Posterior cingulate gyrus (tissue), 11 donors: ENCODE results near the gene BDNF.

ENCODE experiments used
- DNase-seq, 10 donors: peaks; one replicate each; pipeline versions ENCODE4 v3.0.0 to v3.0.0-alpha.2; 2020 to 2021; ENCODE audit warnings: mixed read lengths in 3 of 10
- intact Hi-C: fragments of 100-400 bp; cut with DNase I; formaldehyde crosslinking; loops from one replicate; pipeline ENCODE4 v1.15.1; 2023

The BDNF gene

GRCh38 chr11:27707676-27708075 lies 7.4 kb upstream of the BDNF start:
- intact Hi-C loops = no loop called here
- no peak for DNase-seq

- intact Hi-C loops = no loop called here
- DNase-seq = no peak
Observed at GRCh38 chr11:27705873-27706820, 5.9 kb upstream of the BDNF start.

DNA sequence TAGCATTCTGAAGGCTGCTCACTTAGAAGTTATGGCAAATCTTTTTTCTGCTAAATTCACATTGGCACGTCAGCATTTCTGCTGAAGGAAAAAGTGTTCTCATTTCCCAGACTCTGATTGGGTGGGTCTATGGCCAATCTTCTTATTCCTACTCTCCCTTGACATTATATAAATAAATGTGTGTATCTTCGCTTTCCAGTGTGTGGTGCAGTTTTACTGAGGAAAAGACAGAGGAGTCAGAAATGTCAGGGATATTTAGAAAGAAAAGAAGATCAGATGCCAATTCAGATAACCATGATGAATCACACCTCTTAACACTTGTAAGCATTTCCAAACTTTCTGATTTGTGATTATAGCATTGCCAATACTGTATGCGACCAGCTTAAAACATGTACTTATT lies 3.2 kb upstream of the BDNF start:
- intact Hi-C loops = no loop called here
- DNase-seq = no peak

DNA sequence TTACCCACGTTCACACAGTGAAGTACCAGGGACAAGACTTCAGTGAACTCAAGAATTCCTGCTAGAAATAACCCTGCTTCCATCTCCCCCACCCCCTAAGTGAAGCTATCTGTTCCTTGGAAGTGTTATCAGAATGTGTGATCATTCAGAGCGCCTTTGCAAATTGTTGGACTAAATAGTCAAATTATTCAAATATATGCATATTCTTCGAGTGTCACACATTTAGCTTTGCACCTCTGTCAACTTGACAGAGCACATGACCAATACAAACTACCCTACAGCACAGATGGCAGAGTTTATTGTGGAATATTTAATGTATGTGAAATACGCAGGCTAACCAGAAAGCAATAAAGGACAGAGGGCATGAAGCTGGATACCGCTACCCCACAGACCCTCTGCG lies 2.6 kb upstream of the BDNF start:
- intact Hi-C loops = no loop called here
- no peak for DNase-seq

DNA sequence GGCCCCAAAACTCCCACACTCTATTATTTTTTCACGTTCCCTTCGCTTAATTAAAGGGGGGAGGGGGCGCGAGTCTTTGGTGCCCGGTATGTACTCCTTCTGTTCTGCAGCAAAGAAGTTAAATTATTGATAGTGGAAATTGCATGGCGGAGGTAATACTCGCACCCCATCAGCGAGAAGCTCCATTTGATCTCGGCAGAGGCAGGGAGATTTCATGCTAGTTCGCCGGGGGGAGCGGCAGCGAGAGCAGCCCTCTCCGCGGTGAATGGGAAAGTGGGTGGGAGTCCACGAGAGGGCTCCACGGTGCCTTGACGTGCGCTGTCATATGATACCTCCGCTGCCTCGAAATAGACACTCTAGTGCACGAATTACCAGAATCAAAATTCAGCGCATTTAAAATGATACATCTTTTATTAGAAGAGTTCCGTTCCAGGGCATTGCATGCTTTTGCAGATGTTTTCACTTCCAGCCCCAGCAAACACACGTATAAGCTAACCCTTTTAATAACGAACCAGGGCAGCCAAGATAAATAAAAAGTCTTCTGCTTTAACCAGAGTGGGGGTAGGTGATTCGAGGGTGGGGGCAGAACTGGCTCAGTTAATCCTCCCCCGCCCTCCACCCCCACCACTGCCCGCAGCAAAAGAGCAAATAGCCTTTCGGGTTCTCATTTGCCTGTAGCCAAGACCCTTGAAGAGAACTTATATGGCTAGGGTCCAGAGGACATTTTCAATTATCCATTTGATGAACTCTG lies 1.3 kb upstream of the BDNF start:
- DNase-seq = peak in 9 of 10 donors; percentile 14 to 90 (median 46)
- intact Hi-C loops = no loop called here

GRCh38 chr11:27699926-27700350 lies 317 bp downstream of the BDNF start:
- intact Hi-C loops = loop anchor here (1.0 to 10.0 kb wide), 4 partner anchors 405 to 1629 kb away; partner anchors contain the start of genes KIF18A and METTL15
- DNase-seq = peak in 1 of 10 donors; percentile 85

DNA sequence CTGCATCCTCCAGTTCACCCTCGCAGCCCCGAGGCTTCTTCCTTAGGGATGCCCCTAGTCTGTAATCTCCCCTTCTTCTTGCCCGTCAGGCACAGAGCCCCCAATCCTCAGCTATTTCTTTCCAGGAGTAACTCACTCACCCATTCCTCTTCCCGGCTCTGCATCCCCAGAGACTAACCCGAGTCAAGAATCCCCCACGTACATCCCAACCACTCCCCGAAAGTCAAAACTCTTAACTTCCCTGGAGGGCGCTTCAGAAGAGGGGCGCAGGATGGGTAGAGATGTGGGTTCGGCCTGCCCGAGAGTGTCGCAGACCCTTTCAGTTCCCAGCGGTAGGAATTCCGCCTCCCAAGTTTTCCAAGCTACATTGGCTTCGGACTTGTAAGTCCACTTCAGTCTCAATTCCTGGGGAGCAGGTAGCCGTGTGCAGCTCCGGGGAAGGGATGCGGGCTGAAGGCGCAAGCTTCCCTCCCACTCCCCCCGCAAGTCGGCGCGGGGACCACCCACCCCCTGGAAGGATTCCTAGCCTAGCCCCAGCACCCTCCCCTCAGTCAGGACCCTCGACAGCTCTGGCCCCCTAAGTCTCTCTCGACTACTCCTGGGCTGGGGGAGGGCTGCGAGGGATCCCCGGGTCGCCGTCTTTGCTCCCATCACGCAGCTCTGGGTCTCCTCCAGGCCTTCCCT lies 871 bp downstream of the BDNF start:
- peak in 2 of 10 donors; percentile 78 to 81 for DNase-seq
- intact Hi-C loops = loop anchor here (1.0 to 10.0 kb wide), 4 partner anchors 405 to 1629 kb away; partner anchors contain the start of genes KIF18A and METTL15

DNA sequence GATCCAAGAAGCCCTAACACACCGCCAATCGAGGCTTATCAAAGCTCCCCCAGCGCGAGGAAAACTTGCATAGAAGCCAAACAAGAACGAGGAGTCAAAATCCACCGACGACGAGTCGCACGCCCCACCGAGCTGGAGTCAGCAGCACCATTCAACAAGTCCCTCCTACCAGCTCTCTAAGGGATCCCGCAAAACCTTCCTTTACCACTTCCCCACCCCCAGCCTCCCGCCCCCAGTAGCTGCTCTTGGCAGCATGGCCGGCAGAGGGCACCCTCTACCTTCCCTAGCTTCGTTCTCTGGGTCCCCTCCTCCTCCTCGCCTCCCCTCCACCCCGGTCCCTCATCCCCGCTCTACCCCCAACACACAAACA lies 1.4 kb downstream of the BDNF start:
- DNase-seq = peak in 9 of 10 donors; percentile 62 to 95 (median 78)
- intact Hi-C loops = loop anchor here (1.0 to 10.0 kb wide), 4 partner anchors 406 to 1630 kb away; partner anchors contain the start of genes KIF18A and METTL15

- intact Hi-C loops = loop anchor here (2.0 to 10.0 kb wide), 3 partner anchors 407 to 1631 kb away; partner anchors contain the start of genes KIF18A and METTL15
Observed at GRCh38 chr11:27697679-27698275, 2.5 kb downstream of the BDNF start.

GRCh38 chr11:27696961-27697360 lies 3.3 kb downstream of the BDNF start:
- intact Hi-C loops = loop anchor here (5.0 to 10.0 kb wide), 2 partner anchors 408 to 1000 kb away; partner anchors contain the start of genes KIF18A and METTL15
- no peak for DNase-seq

More at GRCh38 chr11:27697679-27698275, 2.5 kb downstream of the BDNF start:
- DNase-seq = no peak

DNA sequence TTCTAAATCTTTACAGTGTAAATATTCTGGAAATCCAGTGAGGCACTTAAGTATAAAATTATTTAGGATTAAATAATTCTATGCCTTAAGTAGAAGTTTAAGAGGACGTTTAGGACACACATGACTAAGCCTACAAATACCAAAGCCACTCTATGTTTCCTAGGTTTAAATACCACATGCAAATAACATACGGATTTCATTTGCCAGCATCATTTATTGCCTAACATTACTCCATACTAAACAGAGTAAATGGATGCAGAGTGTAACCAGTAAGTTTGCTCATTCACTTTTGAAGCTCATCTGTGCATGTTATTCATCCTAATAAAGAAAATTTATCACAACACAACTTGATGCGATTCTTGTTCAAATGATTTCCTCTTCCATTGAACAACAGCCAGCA lies 4.1 kb downstream of the BDNF start:
- DNase-seq = no peak
- intact Hi-C loops = loop anchor here (5.0 to 10.0 kb wide), 2 partner anchors 409 to 1001 kb away; partner anchors contain the start of genes KIF18A and METTL15

- no peak for DNase-seq
- intact Hi-C loops = loop anchor here (5.0 to 10.0 kb wide), 2 partner anchors 410 to 1002 kb away; partner anchors contain the start of genes KIF18A and METTL15
Observed at GRCh38 chr11:27694992-27695391, 5.3 kb downstream of the BDNF start.

DNA sequence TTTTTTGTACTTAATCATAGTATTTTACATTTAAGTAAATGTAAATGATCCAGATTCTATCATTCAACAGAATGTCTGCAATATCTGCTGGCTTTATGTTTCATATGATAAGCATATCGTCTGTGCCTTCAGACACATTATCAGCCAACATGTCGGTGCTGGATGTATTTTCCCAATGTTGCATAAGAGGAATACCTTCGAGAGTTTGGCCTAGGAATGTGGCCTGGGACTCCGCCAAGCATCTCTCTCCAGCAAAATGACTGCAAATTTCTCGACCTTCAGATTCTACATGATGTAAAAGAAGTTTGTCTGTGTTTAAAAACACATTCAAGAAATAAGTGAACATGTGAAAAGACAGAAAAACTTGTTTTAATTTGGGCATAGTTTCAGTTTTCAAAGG lies 6.9 kb downstream of the BDNF start:
- DNase-seq = no peak
- intact Hi-C loops = loop anchor here (10.0 kb wide), 1 partner anchor 411 kb away; the partner anchor contains the start of genes KIF18A and METTL15

DNA sequence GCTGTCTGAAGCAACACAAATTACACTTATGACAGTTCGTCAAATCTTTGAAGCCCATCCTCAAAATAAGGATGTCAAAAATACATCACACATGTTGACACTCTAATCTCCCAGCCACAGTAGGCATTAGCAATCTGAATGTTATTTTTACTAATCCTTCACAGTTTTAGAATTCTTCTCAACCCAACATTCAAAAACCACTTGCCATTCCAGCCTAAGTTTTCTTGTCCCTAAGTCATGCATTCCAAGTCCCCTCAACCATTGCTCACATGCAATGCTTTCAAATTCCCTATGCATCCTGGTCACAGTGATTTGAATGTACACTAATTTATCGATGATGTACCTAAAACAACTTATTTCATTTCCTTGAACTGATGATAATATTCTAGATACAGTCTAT lies 7.5 kb downstream of the BDNF start:
- intact Hi-C loops = loop anchor here (10.0 kb wide), 1 partner anchor 412 kb away; the partner anchor contains the start of genes KIF18A and METTL15
- DNase-seq = no peak

DNA sequence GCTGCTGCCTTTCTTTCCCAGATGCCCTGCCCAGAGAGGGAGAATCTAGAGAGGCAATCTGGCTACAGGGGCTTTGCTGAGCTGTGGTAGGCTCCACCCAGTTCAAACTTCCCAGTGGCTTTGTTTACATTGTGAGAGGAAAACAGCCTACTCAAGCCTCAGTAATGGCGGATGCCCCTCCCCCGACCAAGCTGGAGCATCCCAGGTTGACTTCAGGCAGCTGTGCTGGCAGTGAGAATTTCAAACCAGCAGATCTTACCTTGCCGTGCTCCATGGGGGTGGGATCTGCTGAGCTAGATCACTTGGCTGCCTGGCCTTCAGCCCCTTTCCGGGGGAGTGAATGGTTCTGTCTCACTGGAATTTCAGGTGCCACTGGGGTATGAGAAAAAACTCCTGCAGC lies 12.2 kb downstream of the BDNF start:
- intact Hi-C loops = no loop called here

GRCh38 chr11:27681664-27682063 lies 18.6 kb downstream of the BDNF start:
- intact Hi-C loops = no loop called here
- no peak for DNase-seq

More for the DNA sequence above, 12.2 kb downstream of the BDNF start:
- peak in 1 of 10 donors; percentile 69 for DNase-seq

DNA sequence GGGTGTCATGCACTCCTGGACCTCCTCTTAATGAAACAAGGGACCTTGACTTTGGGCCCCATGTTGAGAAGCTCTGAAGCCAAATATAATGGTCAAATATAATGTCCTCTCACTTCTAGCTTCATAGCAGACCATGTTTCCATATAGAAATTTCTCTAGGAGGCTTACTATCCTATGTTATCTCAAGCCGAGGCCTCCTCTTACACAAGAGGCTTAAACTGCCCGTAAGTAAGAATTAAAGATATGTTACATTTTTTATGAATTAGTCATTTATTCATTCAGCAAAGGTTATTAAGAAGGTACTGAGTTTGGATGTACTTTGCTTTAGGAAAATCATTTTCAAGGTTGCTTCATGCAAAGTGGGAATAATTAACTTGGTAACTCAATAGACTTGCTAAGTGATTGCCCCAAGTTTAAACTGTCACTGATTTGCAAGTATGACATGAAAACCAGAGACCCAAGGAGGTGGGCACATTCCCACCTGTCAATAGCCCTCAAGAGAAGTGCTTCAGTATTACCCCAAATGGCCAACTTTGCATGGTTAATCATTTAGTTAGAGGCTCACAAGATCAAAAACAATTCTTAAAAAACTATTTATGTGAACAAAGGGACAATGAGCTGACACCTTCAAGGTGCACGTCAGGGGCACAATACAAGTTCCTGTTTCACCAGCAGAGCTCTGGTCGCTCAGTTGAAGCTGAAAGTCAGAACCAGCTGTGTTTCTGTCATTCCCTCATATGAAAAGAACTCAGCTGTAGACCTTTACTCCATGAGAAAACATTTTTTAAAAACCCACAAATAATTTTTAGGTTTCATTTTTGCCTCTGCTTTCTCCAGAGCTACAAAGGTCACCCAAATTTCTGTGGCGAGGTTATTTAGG lies 20.9 kb downstream of the BDNF start:
- intact Hi-C loops = no loop called here
- DNase-seq = no peak

- DNase-seq = no peak
- intact Hi-C loops = no loop called here
Observed at GRCh38 chr11:27678242-27678641, 22.0 kb downstream of the BDNF start.

DNA sequence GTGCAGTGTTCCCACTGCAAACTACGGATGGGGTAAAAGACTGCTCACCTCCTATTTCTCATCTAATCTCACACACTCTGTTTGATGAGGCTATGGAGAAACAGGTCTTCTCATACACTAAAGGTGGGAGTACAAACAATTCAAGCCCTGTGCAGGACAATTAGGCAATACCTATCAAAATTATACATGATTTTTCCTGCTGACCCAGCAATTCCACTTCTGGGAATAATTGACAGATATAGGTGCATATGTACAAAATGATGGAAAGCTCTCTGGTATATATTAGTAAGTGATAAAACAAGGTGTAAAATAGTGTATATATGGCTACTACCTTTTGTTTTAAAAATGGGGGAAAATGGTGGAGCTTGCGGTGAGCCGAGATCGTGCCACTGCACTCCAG lies 23.1 kb downstream of the BDNF start:
- intact Hi-C loops = no loop called here
- no peak for DNase-seq
